Keratinocyte (primary cell): ENCODE measurements around the gene FAN1.

Experiments
- EZH2 ChIP-seq: IDR thresholded peaks from one replicate; pipeline ENCODE4 v1.6.1; 2012; ENCODE audit warnings: inconsistent platforms, mild to moderate bottlenecking, low read length, moderate library complexity
- TF ChIP-seq, protein P1 (sequence below), 3 experiments: IDR thresholded peaks in 1 of 3; conservative IDR thresholded peaks in 1 of 3; optimal IDR thresholded peaks in 1 of 3; 2 replicates in 2 of 3; 3 replicates in 1 of 3; pipeline versions ENCODE3 to v1.5.1; 2011; ENCODE audit warnings: low read length in 3 of 3, mild to moderate bottlenecking in 3 of 3, moderate library complexity in 2 of 3, control low read depth in 1 of 3, inconsistent platforms in 1 of 3; ENCODE audit not compliant: insufficient read depth in 2 of 3; ENCODE audit errors: extremely low read depth in 1 of 3

DNA sequence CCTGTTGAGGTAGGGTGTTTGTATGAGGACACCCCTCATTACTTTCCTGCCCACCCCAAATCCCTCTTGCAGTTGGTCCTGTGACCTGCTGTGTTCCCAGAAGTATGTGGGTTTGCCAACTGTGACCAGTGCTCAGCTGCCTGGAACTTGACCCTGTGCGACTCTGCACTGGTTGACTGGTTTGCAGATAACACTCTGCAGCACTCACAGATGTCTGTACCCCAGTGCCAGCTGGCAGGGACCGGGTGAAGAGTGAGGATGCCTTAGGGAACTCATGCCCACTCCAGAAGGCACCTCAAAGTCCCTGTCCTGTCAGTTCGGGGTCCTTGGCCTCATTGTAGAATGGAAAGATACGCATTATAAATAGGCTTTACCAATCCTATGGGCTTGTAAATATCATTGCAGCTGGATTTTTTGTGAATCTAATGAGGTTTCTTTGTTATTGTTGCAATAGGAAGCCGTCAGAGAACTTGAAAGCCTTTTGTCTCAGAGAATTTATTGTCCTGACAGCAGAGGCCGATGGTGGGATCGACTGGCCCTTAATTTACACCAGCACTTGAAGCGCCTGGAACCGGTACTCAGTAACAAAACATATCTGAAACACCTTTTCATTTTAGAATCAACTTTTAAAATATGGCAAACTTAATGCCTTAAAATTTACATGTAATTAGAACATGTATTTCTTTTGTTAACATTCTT, 18.2 kb downstream of the FAN1 start:
- TF ChIP-seq, protein P1, sequence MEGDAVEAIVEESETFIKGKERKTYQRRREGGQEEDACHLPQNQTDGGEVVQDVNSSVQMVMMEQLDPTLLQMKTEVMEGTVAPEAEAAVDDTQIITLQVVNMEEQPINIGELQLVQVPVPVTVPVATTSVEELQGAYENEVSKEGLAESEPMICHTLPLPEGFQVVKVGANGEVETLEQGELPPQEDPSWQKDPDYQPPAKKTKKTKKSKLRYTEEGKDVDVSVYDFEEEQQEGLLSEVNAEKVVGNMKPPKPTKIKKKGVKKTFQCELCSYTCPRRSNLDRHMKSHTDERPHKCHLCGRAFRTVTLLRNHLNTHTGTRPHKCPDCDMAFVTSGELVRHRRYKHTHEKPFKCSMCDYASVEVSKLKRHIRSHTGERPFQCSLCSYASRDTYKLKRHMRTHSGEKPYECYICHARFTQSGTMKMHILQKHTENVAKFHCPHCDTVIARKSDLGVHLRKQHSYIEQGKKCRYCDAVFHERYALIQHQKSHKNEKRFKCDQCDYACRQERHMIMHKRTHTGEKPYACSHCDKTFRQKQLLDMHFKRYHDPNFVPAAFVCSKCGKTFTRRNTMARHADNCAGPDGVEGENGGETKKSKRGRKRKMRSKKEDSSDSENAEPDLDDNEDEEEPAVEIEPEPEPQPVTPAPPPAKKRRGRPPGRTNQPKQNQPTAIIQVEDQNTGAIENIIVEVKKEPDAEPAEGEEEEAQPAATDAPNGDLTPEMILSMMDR (optimal IDR thresholded peaks at IDR 0.05 in 1 of 3, IDR thresholded peaks at IDR 0.05 in 1 of 3, conservative IDR thresholded peaks at IDR 0.05 in 1 of 3; ENCODE audit: extremely low read depth in 1 of 3, insufficient read depth in 2 of 3, low read length in 3 of 3): no peak
- no peak for TF ChIP-seq EZH2
